Measurements from ENCODE around the gene CAPZA1.
A peak's percentile ranks its signal among the peaks of the same experiment; 100 is the strongest.
"Not testable (repeated sequence)": the region's sequence is repeated elsewhere in the genome, so short reads cannot be mapped to it uniquely, and the experiment has no call there.

Gene CAPZA1

DNA sequence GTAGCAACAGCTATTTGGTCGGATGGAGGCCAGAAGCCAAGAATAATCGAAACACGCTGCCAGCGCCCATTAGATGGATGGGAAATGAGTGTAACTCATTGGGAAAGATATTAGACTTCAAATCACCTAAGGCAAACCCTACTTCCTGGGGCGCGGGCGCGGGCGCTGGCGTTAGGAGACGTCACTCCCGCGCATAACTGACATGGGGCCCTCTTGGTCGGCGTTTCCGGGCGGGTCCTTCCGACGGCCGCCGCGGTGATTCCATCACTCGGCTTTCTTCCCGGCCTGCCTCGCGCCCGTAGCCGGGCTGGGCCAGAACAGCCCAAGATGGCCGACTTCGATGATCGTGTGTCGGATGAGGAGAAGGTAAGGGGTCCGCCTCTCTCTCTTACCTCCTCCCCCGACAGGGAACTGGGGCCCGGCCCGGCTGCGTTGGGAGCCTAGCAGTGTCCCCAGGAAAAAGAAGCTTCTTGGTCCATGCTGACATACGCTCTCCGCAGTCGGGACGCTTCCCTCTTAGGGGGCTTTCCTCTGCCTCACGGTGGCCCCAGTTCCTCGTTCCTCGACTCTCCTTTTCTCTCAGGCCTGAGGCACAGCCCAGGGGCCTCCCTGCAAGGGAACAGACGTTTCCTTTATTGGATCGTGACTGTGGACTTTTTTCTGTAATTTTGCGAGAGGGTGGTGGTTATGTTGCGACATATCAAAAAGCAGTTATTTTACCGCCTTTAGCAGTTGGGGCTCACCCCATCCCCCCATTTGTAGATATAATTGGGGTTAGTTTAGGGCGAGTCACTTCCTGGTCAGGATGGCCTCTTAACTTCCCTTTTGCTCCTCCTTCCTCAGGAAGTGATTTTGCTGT lies at the start of gene CAPZA1:
Gene CAPZA1, plus strand, starts transcription at position 315 of the 859 bp plus-strand sequence. Its CDS starts 13 bp downstream, at position 328.
- peak; percentile 23 for DNase-seq

GRCh38 chr1:112575154-112575804 lies 44.4 kb upstream of the CAPZA1 start:
- no peak for DNase-seq

DNA sequence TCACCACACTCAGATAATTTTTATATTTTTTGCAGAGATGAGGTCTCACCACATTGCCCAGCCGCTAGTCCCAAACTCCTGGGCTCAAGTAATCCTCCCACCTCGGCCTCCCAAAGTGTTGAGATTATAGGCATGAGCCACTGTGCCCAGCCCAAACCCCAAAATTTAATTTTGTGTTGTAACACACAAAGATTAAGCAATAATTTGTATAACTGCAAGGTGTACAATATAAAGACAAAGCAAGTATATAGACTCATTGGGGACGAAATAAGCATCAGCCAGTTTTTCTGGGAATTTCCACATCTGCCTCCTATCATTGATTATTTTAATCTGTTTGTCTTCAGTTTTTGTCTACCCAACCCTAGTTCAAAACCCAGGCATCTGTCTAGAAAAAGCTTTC lies 43.4 kb upstream of the CAPZA1 start:
- DNase-seq: no peak

DNA sequence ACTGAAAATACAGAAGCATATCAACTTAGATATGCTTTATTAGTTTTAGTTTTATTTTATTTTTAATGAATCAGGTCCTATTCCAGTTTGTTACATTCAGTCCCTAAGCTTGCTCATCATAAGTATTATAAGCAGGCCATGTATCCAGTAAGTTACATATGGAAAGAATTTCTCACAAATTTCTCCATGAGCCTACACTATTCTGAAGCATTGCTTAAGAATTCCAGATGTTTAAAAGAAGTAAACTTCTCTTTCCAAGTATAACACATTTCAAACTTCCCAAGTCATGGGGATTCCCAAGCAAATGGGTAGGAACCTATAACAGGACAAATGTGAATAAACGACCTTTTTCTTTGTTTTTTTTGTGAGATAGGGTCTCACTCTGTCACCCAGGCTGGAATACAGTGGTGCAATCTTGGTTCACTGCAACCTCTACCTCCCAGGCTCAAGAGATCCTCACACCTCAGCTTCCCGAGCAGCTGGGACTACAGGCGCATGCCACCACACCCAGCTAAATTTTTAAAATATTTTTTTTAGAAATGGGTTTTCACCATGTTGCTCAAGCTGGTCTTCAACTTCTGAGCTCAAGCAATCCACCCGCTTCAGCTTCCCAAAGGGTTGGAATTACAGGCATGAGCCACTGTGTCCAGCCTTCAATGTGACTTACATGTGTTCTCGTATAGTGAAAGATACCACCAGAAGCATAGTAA lies 39.7 kb upstream of the CAPZA1 start:
- no peak for DNase-seq

DNA sequence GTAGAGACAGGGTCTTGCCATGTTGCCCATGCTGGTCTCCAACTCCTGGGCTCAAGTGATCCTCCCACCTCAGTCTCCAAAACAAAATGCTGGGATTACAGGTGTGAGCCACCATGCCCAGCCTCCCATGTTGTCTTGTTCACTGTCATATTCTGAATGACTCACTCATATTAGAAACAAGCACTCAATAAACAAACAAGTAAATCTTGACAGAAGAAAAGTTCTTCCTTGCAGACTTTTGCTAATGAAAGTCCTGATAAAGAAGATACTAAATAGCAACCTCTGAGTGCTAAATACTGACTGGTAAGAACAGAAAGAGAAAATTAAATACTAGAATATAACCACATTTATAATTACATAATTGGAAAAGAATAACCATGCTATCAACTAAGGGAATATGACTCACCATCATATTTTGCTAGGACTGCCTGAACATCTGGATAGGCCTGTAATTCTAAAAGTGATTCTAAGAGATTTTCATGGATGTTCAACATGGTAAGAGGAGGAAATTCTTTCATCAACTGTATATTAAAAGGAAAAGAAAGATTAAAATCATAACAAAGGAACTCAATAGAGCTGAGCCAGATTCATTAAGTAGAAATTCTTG lies 37.9 kb upstream of the CAPZA1 start:
- DNase-seq: no peak

DNA sequence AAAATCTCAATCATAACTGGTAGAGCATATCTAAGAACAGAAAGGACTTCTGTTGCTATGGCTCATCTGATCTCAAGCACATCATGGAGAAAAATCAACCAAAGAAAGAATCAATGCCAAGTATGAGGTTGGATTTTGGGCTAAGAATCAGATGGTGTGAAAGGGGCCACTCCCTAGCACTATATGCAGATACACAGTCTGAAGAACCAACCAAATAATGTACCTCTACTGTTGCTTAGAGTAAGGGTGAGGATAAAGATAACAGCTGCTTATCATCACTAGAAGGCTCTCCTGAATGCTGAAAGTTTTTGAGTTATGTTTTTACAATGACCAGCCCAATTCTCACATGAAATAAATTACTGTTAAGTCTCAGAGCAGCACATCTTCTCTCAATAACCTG lies 36.3 kb upstream of the CAPZA1 start:
- no peak for DNase-seq

GRCh38 chr1:112589766-112590165 lies 29.9 kb upstream of the CAPZA1 start:
- no peak for DNase-seq

GRCh38 chr1:112594208-112594876 lies 25.3 kb upstream of the CAPZA1 start:
- DNase-seq: no peak

DNA sequence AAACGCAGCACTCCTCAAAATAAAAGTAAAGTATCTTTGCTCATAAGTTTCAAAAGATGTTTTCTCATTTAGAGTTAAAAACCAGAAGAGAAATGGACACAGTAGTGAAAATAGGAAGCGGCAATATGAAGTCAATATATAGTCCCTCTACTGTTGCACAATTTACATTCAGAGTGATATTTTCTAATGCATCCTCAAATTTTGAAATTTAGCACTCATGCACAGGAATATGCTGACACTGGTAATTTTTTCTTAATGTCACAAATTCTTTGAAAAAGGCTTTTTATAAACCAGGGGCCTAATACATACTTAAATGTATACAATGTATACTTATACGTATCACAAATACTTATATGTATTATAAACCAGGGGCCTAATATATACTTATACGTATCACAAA lies 20.2 kb upstream of the CAPZA1 start:
- no peak for DNase-seq

- no peak for DNase-seq
These were observed 16.6 kb upstream of the CAPZA1 start for GRCh38 chr1:112603012-112603411.

DNA sequence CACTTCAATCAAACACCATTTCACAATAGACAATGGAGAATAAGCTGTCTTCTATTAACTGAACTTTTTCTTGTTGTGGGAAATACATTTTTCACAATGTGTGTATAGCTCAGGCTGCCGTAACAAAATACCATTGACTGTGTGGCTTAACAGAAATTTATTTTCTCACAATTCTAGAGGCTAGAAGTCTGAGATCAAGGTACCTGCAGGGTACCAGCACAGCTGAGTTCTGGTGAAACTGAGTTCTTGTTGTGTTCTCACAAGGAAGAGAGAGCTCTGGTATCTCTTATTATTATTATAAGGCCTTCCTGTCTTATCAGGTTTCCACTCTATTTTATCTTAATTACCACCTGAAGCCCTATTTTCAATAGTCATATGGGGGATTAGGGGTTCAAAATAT lies 16.1 kb upstream of the CAPZA1 start:
- DNase-seq: no peak

DNA sequence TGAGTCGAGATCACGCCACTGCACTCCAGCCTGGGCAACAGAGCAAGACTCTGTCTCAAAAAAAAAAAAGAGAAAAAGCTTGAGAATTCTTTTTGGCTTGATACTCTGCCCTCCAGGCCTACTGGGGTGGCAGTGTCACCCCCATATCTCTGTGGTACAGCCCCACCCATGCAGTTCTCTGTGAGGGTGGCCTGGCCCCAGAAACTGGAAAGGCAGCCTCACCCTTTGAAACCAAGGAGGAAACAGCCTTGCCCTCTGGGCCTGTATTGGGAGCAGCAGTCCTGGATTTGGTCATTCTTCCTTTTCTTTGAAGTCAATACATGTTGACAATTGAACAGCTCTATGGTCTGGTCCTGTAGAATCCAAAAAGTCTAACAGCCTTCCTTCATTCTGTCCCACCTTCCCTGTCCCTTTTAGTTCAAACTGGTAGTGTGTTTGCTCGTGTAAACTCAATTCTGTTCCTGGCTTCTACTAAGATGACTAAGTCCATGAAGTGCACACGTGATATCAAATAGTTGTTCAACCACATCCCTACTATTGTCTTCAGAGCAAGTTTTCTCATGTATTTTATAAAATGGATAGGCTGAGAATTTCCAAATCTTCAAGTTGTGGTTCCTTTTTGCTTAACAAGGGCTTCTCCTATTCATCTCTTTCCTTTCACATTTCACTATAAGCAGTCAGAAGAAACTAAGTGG lies 13.9 kb upstream of the CAPZA1 start:
- DNase-seq: no peak

DNA sequence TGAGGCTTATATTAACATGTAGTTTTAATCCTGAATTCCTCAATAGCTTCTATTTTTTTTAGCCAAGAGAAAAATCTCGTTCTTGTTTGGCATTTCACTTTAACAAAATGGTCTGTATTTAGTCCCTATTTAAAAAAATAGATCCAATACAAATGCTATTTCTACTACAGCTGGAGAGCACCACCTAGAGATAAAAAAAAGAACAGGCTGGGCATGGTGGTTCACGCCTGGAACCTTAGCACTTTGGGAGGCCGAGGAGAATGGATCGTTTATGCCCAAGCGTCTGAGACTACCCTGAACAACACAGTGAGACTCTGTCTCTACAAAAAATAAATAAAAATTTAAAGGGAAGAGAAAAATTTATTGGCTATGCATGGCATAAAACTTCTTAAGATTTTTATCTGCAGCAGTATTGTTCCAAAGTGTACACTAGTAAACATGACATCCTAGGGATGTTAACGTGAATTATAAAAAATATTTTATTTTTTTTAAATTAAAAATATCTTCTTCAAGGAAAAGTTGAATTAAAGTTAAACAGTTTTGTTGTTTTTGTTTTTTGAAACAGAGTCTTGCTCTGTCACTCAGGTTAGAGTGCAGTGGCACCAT lies 5.1 kb upstream of the CAPZA1 start:
- no peak for DNase-seq

DNA sequence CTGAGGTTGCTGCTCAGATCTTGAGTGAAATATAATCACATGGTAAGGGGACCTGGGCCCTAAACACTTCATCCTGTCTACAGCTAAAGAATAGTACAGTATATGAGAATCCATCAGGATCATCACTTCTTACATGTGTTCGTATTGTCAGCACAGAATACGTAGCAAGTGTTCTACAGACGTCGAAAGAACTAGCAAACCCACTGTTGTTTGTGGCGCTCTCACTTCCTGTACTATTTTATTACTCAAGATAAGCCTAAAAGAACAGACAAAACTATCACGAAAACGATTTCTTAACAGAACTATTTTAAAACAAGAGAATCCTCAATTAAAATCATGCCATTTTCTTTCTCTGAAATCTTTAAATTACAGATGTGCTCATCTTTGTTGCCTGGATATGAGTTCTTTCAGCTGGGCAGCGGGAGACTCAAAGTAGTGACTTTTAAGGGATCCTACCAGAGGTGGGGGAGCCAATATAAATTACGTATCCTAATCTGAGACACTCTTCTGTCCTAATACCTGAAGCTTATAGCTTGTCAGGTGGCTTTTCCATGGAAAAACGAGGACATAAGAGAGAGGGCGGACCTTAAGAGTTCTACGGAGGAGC lies 1.4 kb upstream of the CAPZA1 start:
- no peak for DNase-seq

GRCh38 chr1:112618721-112619517 lies 713 bp upstream of the CAPZA1 start, which contains the start of gene ST7L:
ST7L (minus strand) TSS chr1:112619141; CDS start chr1:112619113, 28 bp downstream.
- DNase-seq: no peak

DNA sequence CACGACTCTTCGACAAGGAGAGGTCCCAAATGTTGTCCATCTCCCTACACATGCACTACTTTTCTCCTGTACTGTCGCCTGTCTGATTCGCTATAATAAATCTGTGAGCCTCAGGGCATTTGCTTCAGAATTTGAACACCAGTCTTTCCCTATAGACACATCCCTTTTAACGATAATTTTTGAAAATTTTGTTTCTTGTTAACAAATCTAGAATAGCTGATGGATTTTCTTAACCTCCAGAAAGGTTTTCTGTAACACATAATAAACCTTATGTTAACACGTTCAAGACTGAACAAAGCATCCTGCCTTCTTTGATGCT lies 704 bp downstream of the CAPZA1 start:
- DNase-seq: no peak

DNA sequence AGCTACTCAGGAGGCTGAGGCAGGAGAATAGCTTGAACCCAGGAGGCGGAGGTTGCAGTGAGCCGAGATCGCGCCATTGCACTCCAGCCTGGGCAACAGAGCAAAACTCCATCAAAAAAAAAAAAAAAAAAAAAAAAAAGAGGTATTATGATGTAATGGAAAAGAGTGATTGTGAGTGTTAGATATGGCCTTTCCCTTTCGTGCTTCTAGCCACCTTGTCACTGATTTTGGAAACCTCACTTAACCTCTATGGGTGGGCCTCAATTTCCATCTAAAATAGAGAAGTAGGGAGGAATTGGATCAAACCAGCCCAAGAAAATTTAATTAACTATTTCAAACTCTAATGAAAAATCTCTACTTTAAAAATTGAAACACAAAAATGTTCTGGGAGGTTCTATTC lies 4.9 kb downstream of the CAPZA1 start:
- DNase-seq: not testable (repeated sequence)

DNA sequence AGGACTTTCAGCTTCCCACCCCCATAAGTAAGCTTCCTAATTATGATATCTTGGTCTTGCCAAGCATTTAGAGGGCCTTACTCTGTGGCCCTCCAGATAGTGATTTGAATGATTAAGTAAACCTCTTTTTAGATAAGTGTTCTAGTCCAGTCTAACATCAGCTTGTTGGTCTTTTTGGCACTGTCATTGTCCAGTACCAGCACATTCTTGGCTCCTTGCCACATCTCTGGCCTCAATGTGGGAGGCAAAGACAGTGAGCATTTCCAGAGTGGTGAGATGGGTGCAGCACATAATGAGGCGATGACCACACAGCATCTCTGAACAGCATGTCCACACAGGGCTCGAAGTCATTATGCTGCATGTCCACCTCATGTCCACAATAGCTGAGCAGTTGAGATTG lies 6.1 kb downstream of the CAPZA1 start:
- DNase-seq: no peak

- no peak for DNase-seq
These were observed 6.6 kb downstream of the CAPZA1 start for GRCh38 chr1:112626193-112626592.

DNA sequence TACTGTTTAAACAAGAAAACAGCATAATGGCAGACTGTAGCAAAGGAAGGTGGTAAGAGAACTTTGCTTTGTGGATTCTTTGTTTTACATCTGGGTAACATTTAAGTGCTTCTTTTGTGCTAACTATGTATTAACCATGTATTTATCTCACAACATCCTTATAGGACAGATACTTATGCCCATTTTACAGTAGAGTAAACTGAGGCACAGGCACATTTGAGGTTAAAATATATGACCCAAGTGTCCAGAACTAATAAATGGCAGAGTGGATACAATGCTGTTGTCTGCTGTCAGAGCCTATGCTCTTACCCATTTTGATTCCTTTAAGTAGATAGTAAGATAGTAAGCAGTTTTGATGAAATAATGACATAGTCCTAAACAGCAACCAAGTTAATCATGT lies 7.3 kb downstream of the CAPZA1 start:
- DNase-seq: no peak
